ENCODE measurements around the gene KIN.
"Not testable (repeated sequence)": the region's sequence is repeated elsewhere in the genome, so short reads cannot be mapped to it uniquely, and the experiment has no call there.

KIN gene

DNA sequence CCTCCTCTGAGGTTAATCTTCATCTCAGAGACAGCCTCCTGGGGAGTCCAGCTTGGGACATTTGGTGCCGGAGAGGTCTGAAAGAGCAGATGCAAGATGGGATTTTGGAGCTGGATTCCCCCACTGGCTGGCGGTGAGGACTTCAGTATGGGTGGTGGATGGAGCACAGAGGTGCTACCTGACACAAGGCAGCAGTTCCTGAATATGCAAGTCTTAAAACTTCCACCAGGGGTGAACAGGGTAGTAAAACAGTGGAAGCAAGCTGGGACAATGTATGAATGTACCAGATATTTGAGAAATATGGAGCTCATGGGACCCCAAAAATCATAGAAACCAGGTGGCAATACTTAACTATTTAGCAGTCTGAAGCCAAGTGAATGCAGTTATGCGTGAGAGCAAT is 25.7 kb upstream of the KIN start:
- no peak overlapping the region for H3K4me3 ChIP-seq (ENCODE audit: low read depth, low read length)
- in situ Hi-C loops (cut with HindIII; ENCODE audit: low sequenced_read_pairs): no loop called here
- TF ChIP-seq, protein P1, sequence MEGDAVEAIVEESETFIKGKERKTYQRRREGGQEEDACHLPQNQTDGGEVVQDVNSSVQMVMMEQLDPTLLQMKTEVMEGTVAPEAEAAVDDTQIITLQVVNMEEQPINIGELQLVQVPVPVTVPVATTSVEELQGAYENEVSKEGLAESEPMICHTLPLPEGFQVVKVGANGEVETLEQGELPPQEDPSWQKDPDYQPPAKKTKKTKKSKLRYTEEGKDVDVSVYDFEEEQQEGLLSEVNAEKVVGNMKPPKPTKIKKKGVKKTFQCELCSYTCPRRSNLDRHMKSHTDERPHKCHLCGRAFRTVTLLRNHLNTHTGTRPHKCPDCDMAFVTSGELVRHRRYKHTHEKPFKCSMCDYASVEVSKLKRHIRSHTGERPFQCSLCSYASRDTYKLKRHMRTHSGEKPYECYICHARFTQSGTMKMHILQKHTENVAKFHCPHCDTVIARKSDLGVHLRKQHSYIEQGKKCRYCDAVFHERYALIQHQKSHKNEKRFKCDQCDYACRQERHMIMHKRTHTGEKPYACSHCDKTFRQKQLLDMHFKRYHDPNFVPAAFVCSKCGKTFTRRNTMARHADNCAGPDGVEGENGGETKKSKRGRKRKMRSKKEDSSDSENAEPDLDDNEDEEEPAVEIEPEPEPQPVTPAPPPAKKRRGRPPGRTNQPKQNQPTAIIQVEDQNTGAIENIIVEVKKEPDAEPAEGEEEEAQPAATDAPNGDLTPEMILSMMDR (IDR thresholded peaks at IDR 0.05; ENCODE audit: low read depth, low read length): no peak
- DNase-seq (ENCODE audit: low read depth, low spot score): no peak

DNA sequence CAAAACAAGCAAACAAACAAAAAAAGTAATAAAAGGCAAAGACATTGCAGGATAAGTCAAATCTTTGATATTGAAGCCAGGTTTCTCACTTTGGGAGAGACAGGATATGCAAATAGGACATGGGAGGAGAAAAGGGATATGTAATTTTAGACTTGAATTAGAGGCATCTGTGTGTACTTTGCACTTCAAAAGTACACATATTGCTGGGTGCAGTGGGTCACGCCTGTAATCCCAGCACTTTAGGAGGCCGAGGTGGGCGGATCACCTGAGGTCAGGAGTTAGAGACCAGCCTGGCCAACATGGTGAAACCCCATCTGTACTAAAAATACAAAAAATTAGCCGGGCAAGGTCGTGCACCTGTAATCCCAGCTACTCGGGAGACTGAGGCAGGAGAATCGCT is 23.9 kb upstream of the KIN start:
- in situ Hi-C loops (cut with HindIII; ENCODE audit: low sequenced_read_pairs); DNase-seq (ENCODE audit: low read depth, low spot score); H3K4me3 ChIP-seq (ENCODE audit: low read depth, low read length): not testable (repeated sequence)

- H3K4me3 ChIP-seq (ENCODE audit: low read depth, low read length): no peak overlapping the region
- no peak for DNase-seq (ENCODE audit: low read depth, low spot score)
- in situ Hi-C loops (cut with HindIII; ENCODE audit: low sequenced_read_pairs): no loop called here
- TF ChIP-seq, protein P1 (IDR thresholded peaks at IDR 0.05; ENCODE audit: low read depth, low read length): no peak
Observed at GRCh38 chr10:7811000-7811399, 23.2 kb upstream of the KIN start.

DNA sequence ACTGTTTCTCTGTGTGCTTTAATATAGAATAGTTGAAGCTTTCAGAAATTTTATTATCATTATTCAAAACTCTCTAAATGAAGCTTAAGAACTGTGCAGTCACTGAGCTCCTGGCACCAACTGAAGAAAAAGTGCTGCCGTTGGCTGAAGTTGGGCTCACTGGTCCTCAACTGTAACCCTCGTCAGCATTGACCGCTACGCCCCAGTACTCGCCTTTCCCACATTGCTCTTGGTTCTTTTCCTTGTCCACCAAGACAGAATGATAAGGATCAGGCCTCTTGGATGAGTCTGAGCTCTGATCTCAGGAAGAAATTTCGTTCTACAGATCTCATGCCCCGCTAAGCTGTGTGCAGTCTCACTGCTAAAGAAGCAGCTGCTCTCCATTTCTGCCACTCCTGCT is 22.6 kb upstream of the KIN start:
- in situ Hi-C loops (cut with HindIII; ENCODE audit: low sequenced_read_pairs): no loop called here
- H3K4me3 ChIP-seq (ENCODE audit: low read depth, low read length): no peak overlapping the region
- DNase-seq (ENCODE audit: low read depth, low spot score): no peak
- TF ChIP-seq, protein P1 (IDR thresholded peaks at IDR 0.05; ENCODE audit: low read depth, low read length): no peak

DNA sequence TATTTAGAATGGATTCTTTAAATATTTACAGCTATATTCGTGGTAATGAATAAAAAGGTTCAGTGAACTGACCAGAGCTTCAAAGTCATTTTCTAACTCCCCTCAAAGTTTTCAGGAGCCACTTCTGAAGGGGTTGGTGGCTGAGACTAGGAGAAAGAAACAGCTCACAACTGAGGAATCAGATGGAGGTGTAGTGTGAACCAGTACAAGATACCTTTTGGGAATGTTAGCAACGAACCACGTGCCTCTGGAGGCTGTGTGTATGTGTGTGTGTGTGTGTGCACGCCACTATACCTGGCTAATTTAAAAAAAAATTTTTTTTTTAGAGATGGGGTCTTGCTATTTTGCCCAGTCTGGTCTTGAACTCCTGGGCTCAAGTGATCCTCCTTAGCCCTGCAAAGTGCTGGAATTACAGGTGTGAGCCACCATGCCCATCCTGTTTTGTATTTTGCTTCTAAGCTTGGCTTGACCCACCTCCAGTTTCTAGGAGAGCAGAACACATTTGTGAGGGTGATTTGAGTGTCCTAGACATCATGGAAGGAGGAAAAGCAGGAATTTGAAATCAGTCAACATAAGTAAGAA is 21.0 kb upstream of the KIN start:
- H3K4me3 ChIP-seq (ENCODE audit: low read depth, low read length): no peak overlapping the region
- in situ Hi-C loops (cut with HindIII; ENCODE audit: low sequenced_read_pairs): no loop called here
- TF ChIP-seq, protein P1 (IDR thresholded peaks at IDR 0.05; ENCODE audit: low read depth, low read length): no peak
- no peak for DNase-seq (ENCODE audit: low read depth, low spot score)

DNA sequence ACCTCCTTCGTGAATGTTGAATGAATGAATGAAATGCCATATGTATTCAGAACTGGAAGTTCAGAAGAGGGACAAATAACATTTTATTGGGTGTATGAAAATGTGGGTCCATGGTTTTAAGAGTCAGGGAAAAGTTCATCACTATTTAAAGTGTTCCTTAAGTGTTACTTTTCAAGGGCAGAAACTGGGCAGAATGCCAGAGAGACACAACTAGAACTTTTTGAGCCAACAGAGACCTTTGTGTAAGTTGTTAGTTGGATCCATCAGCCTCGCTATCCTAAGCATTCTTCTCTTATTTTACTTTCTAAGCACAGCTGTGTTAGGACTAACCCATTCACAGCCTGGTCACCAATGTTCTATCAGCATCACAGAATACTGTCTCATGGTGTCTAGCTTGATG is 16.9 kb upstream of the KIN start:
- in situ Hi-C loops (cut with HindIII; ENCODE audit: low sequenced_read_pairs): no loop called here
- TF ChIP-seq, protein P1 (IDR thresholded peaks at IDR 0.05; ENCODE audit: low read depth, low read length): no peak

DNA sequence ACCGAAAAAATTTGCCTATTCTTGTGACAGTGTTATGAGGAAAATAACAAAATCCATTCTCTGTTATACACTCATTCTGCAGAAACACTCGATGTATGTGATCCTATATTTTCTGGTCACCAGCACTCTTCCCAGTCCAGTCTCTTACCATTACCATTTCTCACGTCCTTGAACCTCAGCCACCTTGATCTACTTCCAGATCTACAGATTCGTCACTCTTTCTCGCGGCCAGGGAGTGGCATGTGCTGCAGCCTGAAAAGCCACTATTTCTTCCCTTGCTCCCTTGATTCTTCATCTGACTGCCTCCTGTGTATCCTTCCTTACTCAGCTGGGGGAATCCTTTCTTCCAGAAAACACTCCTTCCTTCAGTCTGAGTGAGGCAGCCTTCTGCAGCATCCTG is 16.4 kb upstream of the KIN start:
- in situ Hi-C loops (cut with HindIII; ENCODE audit: low sequenced_read_pairs): no loop called here
- H3K4me3 ChIP-seq (ENCODE audit: low read depth, low read length): no peak overlapping the region
- DNase-seq (ENCODE audit: low read depth, low spot score): no peak
- TF ChIP-seq, protein P1 (IDR thresholded peaks at IDR 0.05; ENCODE audit: low read depth, low read length): no peak

More for the DNA sequence above, 16.9 kb upstream of the KIN start:
- H3K4me3 ChIP-seq (ENCODE audit: low read depth, low read length): no peak overlapping the region
- no peak for DNase-seq (ENCODE audit: low read depth, low spot score)
